GM18499 (cell line): ENCODE data around the gene TMEM235.
"Not testable (repeated sequence)": the region's sequence is repeated elsewhere in the genome, so short reads cannot be mapped to it uniquely, and the experiment has no call there.

Experiments
- ATAC-seq: cut with Tn5 transposase; IDR thresholded peaks from one replicate; pipeline ENCODE4 v1.9.1; 2021; ENCODE audit warnings: moderate number of reproducible peaks; ENCODE audit not compliant: insufficient read depth, unreplicated experiment

The TMEM235 gene

DNA sequence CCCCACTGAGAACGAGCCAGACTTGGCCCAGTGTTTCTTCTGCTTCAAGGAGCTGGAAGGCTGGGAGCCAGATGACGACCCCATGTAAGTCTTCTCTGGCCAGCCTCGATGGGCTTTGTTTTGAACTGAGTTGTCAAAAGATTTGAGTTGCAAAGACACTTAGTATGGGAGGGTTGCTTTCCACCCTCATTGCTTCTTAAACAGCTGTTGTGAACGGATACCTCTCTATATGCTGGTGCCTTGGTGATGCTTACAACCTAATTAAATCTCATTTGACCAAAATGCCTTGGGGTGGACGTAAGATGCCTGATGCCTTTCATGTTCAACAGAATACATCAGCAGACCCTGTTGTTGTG, 16.7 kb upstream of the TMEM235 start:
- no peak for ATAC-seq

- ATAC-seq = no peak
Measured at GRCh38 chr17:78219396-78220150, 11.9 kb upstream of the TMEM235 start.

DNA sequence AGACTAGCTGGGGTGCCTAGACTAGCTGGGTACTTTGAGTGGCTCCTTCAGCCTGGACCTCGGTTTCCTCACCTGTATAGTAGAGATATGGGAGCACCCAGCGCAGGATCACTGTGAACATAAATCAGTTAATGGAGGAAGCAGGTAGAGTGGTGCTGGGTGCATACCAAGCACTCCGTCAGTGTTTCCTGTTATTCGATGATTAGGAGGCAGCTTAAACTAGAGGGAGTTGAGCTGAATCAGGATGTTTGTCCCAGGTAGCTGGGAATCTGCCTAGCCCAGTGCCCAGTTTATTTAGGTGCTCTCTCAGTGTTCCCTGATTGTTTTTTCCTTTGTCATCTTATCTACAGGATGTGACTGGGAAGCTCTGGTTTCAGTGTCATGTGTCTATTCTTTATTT, 8.4 kb upstream of the TMEM235 start:
- no peak for ATAC-seq

- ATAC-seq = no peak
Measured at GRCh38 chr17:78223765-78224164, 7.7 kb upstream of the TMEM235 start.

GRCh38 chr17:78224231-78225087, 7.0 kb upstream of the TMEM235 start:
- ATAC-seq = no peak

GRCh38 chr17:78225088-78225865, 6.2 kb upstream of the TMEM235 start:
- ATAC-seq = no peak

DNA sequence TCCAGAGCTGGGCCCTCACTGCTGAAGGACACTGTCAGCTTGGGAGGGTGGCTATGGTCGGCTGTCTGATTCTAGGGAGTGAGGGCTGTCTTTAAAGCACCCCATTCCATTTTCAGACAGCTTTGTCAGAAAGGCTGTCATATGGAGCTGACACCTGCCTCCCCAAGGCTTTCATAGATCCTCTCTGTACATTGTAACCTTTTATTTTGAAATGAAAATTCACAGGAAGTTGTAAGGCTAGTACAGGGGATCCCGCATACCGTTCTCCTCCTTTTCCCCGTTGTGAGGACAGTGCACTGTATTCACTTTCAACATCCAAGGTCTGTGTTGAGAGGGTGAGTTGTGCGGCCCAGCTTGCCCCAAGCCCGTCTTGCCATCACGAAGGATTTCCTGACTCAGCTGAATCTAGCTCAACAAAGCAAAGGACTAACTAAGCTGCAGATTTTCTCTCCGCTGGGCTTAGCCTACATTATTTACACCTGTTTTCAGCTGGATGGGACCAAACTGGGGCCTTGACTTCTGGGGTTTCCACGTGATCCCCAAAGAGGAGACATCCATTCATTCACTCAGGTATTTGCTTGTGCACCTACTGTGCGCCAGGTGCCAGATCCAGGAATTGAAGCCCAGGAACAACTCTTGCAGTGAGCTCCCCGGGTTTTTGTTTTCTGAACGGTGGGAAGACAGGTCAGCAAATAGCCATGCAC, 5.2 kb upstream of the TMEM235 start:
- ATAC-seq = no peak

DNA sequence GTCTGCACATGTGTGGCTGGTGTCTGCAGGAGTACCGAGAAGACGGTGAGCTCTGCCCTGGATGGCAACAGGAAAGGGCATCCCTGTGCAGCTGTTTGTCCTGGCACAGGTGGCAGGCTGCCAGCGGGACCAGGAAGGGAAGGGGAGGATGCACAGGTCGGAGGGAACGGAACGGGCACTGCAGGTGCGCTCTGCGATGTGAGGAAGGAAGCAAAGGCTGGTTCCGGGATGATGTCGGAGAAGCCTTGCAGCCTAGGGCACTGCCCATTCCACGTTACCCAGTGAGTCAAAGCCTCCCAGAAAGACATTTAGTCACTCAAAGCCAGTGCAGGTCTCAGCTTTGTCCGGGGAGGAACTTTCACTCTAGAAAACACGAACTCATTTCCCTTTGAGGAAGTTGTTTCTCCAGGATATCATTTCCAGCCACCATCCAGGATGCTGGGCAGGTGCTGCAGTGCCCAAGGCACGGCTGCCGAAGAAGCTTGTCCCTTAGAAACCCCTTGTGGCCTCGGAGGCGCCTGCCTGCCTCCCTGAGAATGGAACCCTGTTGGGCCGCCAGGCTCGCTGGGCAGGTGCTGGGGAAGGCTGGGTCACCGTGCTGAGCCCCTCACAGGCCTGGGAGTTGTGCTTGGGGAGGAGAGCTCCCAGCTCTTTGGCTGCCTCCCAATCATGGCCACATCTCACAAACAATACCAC, 4.5 kb upstream of the TMEM235 start:
- no peak for ATAC-seq

GRCh38 chr17:78227455-78227916, 3.9 kb upstream of the TMEM235 start:
- ATAC-seq = no peak

GRCh38 chr17:78228176-78228575, 3.3 kb upstream of the TMEM235 start:
- ATAC-seq = no peak

DNA sequence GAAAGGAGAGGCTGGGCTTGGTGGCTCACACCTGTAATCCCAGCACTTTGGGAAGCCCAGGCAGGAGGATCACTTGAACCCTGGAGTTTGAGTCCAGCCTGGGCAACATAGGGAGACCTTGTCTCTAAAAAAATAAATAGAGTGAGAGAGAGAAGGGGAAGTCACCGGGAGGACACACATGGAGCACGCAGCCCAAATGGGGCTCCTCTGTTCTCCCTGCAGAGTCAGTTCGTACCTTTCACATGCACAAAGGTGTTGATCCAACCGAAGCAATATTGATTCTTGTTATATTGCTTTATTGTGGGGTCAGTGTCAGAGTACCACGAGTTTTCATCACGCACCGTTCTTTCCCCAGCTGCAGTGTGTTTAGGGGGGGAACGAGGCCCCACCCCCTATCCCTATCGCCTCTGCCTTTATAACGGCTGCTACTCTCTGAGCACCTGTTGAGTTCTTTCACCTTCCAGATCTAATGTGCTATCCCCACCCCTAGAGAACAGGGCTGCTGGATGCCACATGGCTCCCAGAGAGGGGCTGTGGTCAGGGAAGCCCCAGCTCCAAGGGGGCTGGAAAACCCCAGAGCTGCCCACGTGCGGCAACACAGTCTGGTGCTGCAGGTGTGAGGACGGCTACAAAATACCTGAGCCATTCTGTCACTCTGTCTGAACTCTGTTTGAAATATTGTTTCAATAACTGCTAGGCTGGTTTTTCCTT, 1.0 kb upstream of the TMEM235 start:
- no peak for ATAC-seq

DNA sequence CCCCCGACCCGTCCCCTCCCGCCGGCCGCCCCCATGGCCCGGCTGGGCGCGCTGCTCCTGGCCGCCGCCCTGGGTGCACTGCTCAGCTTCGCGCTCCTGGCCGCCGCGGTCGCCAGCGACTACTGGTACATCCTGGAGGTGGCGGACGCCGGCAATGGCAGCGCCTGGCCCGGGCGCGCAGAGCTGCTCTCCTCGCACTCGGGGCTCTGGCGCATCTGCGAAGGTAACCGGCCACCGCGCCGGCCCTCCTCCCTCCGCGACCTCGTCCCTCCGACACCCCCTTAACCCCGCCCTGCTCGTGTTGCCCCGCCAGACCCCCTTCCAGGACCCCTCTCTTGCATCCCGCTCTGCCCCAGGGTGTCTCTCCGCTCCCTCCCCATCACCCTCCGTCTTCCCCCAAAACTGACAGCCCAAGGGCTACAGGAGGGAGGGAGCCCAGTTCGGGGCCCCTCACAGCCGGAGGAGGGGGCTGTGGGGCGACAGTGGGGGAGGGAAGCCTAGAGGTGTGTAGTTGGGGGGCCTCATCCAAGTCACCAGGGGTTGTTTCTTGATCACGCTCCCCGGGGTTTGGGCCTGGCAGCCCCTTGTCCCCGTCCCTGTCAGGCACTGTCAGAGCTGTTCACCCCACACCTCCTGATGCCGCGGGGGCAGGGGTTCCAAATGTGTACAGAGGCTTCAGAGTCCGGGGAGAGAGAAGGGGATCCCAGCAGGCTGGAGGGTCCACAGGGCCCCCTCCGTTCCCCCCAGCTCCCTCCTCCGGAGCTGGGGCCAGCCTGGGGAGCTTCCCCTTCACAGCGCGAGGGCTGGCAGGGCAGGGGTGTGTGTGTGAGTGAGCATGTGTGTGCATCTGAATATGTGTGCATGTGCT, 794 bp downstream of the TMEM235 start:
- no peak for ATAC-seq

- ATAC-seq = no peak
Measured at GRCh38 chr17:78232859-78233173, 1.4 kb downstream of the TMEM235 start.

DNA sequence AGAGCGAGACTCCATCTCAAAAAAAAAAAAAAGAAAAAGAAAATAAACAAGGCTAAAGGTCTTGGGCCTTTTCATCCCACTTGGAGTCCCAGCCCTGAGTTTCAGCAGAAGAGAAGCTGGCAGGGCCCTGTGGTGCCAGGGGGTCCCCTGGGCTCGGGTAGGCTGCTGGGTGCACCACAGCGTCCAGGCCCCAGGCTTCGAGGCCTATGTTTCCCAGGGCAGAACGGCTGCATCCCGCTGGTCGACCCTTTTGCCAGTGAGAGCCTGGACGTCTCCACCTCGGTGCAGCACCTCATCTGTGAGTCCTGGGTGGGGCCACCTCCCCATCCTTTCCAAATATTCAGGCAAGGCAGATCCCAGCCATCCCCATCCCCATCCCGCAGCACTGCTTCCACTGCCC, 2.2 kb downstream of the TMEM235 start:
- ATAC-seq = no peak

- no peak for ATAC-seq
Measured at GRCh38 chr17:78234261-78234865, 2.9 kb downstream of the TMEM235 start.

DNA sequence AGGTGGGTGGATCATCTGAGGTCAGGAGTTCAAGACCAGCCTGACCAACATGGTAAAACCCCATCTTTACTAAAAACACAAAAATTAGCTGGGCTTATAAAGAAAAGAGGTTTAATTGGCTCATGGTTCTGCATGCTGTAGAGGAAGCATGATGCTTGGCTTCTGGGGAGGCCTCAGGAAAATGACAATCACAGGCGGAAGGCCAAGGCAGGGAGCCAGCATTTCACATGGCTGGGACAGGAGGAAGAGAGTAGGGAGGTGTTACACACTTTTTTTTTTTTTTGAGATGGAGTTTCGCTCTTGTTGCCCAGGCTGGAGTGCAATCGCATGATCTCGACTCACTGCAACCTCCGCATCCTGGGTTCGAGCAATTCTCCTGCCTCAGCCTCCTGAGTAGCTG, 3.6 kb downstream of the TMEM235 start:
- not testable (repeated sequence) for ATAC-seq

DNA sequence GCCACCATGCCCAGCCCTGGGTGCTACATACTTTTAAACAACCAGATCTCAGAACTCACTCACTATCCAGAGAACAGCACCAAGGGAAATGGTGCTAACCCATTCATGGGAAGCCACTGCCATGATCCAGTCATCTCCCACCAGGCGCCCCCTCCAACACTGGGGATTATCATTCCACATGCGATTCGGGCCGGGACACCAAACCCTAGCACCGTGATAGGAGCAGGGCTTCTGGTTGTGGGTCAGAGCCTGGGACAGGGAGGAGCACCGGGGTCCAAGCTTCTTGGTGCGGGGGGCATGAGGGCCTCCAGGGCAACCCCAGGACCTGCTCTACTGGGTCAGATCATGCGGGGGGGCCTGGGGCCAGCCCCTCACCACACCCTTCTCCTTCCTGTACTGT, 4.5 kb downstream of the TMEM235 start:
- no peak for ATAC-seq
